AG04450 (cell line): ENCODE measurements around the gene PTPRD. TPM values are rescaled to one million over a fixed set of nuclear protein-coding genes. Genes with fewer than 3 reads are reported as not detected.

ENCODE experiments used
- CTCF ChIA-PET: fragments of 300-600, 350-600 bp; formaldehyde crosslinking; extraction: SDS; loops from one replicate; lab custom pipeline; 2022; ENCODE audit warnings: antibody characterized with exemption, inconsistent platforms; lab: Charles Lee
- POLR2A ChIA-PET: fragments of 350-600 bp; formaldehyde crosslinking; extraction: SDS; loops from one replicate; lab custom pipeline; 2021; ENCODE audit warnings: antibody characterized with exemption, inconsistent platforms; lab: Yijun Ruan, JAX
- DNase-seq: peaks from one replicate; pipeline ENCODE4 v3.0.0-alpha.2; 2011; ENCODE audit warnings: low read depth, low spot score
- H3K27ac ChIP-seq: one replicate; pipeline ENCODE4 v1.5.1; 2012; ENCODE audit warnings: low read depth, low read length, control low read depth
- H3K27me3 ChIP-seq: one replicate; pipeline ENCODE4 v1.6.0; 2012; ENCODE audit warnings: low read length; ENCODE audit not compliant: control insufficient read depth, insufficient read depth
- H3K4me3 ChIP-seq: 2 replicates; pipeline ENCODE4 v1.5.1; 2011; ENCODE audit warnings: mild to moderate bottlenecking, low read depth, low read length, control low read depth
- H3K9me3 ChIP-seq: 2 replicates; pipeline ENCODE4 v1.5.1; 2012; ENCODE audit warnings: low read length; ENCODE audit not compliant: control insufficient read depth, insufficient read depth
- polyA plus RNA-seq: library from polyadenylated mRNA; depleted of rRNA; stranded (reverse); fragments of >200 nt; gene quantifications from 2 replicates; pipeline ENCODE4 v1.2.3, GENCODE V29; 2011
- TF ChIP-seq, protein P1 (sequence below): IDR thresholded peaks from 2 replicates; pipeline ENCODE4 v1.5.1; 2011; ENCODE audit warnings: low read depth, low read length, control low read depth, inconsistent platforms

PTPRD gene
- polyA plus RNA-seq, 1 experiment, result 0.19 TPM

DNA sequence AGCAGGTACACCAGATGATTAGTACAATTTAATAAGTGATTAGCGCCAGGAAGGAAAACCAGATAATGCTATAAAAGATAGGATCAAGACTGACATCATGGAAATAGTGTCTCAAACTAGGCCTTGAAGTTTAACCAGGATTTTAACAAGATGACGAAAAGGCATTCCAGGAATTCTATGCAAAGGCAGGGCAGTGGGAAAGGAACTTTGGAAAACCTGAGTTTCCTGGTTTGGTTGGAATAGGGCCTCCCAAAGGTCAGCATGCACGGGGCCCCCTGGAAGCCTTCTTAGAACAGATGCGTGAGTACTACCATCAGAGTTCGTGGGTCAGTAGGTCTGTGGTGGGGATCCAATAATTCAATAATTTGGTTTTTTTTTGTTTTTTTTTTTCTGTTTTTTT, 1878.0 kb downstream of the PTPRD start:
- TF ChIP-seq, protein P1, sequence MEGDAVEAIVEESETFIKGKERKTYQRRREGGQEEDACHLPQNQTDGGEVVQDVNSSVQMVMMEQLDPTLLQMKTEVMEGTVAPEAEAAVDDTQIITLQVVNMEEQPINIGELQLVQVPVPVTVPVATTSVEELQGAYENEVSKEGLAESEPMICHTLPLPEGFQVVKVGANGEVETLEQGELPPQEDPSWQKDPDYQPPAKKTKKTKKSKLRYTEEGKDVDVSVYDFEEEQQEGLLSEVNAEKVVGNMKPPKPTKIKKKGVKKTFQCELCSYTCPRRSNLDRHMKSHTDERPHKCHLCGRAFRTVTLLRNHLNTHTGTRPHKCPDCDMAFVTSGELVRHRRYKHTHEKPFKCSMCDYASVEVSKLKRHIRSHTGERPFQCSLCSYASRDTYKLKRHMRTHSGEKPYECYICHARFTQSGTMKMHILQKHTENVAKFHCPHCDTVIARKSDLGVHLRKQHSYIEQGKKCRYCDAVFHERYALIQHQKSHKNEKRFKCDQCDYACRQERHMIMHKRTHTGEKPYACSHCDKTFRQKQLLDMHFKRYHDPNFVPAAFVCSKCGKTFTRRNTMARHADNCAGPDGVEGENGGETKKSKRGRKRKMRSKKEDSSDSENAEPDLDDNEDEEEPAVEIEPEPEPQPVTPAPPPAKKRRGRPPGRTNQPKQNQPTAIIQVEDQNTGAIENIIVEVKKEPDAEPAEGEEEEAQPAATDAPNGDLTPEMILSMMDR, result no peak
- ChIA-PET POLR2A (no interaction called here), CTCF (no interaction called here)
- Histone ChIP-seq H3K27me3 (no peaks in the 10 kb centered on the region), H3K27ac (no peak overlapping the region), H3K9me3 (peaks cover 3% of the 10 kb centered on the region), H3K4me3 (no peak overlapping the region)
- no peak for DNase-seq

DNA sequence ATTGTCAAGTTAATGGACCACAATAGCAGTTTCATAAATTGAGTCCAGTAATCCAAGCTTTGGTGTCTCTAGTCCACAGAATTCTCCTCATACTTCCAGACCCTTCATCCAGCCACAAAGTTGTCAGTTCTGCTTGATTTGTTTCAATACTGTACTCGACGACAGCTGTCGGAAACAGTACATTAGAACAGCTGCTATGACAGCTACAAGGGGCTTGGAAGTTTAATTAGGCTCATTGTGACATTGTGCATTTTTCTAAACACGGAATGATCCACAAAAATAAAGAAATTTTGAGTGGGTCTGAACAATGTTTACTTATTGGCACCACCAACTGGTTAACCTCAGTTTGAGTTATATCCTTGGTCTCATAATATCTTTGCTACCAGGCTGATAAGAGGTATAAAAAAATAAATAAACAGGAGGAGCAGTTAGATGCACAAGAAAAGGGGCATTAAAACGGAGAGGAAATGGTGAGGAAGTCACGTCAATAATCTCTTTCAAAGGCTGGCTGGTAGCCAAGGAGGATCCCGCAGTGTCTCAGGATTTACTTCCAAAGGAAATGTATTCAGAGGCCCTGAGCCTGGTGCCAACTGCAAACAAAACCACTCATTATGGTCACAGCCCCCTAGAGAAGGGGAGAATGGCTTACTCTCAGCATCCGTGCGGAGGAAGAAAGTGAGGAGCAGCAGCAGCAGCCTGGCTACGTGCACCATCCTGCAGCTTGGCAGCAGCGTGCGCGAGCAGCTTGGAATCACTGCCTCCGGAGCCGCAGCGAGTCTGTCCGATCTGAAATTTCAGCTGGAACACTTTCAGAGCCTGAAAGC, 1879.5 kb downstream of the PTPRD start:
- TF ChIP-seq, protein P1, result no peak
- Histone ChIP-seq H3K27ac (no peak overlapping the region), H3K4me3 (no peak overlapping the region), H3K9me3 (peaks cover 3% of the 10 kb centered on the region), H3K27me3 (no peaks in the 10 kb centered on the region)
- ChIA-PET CTCF (no interaction called here), POLR2A (no interaction called here)
- DNase-seq, result no peak

DNA sequence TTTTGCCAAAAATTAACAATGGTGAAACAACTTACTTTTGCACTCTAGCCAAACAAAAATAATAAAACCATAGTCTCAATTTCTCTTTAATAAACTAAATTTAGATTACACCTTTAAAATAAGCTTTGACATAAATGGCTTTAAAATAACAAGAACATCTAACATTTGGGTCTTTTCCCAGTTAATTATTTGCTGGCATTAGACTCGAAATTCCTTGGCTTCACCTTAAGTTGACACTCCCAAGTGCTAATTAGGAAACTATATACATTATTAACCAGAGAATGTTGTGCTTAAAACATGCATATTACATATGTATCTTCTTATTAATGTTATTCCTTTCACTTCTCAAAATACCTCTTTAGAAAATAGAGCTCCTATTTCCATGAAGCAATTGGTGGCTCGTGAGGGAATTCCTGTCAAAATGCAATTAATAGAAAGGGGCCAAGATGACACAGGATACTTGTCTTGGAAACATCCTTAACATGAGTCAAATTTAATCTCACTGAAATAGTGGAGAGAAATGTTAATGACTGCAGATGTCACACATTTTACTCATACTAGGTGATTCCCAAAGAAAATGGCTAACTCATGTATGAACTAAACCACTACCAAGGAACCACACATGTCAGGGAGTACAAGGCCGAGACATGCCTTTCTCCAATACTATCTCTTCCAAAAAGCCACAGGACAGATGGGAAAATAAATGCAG, 1880.3 kb downstream of the PTPRD start:
- H3K9me3 ChIP-seq, result peaks cover 7% of the 10 kb centered on the region
- ChIA-PET POLR2A (no interaction called here), CTCF (no interaction called here)
- TF ChIP-seq, protein P1, result no peak
- no peak for DNase-seq
- no peak overlapping the region for H3K27ac ChIP-seq
- no peak overlapping the region for H3K4me3 ChIP-seq
- no peaks in the 10 kb centered on the region for H3K27me3 ChIP-seq

DNA sequence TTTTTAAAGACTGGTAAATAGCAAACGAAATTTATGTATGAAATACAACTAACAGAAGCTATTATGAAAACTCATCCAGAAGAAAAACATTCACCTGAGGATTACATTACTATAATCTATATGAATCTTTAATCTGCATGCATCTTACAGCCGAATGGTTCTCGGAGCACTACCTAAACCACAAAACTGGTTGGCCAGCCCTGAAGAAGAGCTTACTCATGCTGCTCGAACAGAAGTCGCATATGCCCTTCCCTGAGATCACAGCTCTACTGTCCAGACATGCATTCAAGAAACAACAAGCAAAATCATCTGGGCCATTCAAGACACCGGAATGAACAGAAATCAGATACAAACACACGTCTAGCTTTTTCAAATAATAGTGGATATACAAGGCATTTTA, 1882.2 kb downstream of the PTPRD start:
- DNase-seq, result no peak
- H3K9me3 ChIP-seq, result peaks cover 7% of the 10 kb centered on the region
- ChIA-PET CTCF (no interaction called here), POLR2A (no interaction called here)
- TF ChIP-seq, protein P1, result no peak
- no peak overlapping the region for H3K4me3 ChIP-seq
- no peak overlapping the region for H3K27ac ChIP-seq
- no peaks in the 10 kb centered on the region for H3K27me3 ChIP-seq

DNA sequence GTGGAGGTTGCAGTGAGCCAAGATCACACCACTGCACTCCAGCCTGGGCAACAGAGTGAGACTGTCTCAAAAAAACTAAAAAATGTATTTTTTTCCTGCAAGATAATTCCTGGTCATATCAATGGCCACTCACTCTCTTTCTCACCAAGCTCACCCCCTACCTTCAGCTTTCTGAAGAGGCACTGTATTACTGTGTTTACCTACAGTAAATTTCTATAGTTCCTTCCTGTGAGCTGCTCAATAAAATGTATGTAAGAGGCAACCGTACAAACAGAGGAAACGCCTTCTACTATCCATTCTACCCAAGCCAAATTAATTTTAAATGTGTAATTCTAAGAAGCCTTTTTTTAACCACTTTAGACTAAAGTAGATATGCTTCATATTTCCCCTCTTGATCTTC, 1883.9 kb downstream of the PTPRD start:
- ChIA-PET CTCF (no interaction called here), POLR2A (no interaction called here)
- no peak for DNase-seq
- Histone ChIP-seq H3K27ac (no peak overlapping the region), H3K4me3 (no peak overlapping the region), H3K9me3 (peaks cover 7% of the 10 kb centered on the region), H3K27me3 (no peaks in the 10 kb centered on the region)
- TF ChIP-seq, protein P1, result no peak
